ENCODE data around the gene MSI2. TPM values are rescaled to one million over a fixed set of nuclear protein-coding genes. Genes with fewer than 3 reads are reported as not detected.
A peak's percentile ranks its signal among the peaks of the same experiment; 100 is the strongest.

The MSI2 gene
- total RNA-seq, 2 experiments from 2014 or later, result 131 to 164 TPM

DNA sequence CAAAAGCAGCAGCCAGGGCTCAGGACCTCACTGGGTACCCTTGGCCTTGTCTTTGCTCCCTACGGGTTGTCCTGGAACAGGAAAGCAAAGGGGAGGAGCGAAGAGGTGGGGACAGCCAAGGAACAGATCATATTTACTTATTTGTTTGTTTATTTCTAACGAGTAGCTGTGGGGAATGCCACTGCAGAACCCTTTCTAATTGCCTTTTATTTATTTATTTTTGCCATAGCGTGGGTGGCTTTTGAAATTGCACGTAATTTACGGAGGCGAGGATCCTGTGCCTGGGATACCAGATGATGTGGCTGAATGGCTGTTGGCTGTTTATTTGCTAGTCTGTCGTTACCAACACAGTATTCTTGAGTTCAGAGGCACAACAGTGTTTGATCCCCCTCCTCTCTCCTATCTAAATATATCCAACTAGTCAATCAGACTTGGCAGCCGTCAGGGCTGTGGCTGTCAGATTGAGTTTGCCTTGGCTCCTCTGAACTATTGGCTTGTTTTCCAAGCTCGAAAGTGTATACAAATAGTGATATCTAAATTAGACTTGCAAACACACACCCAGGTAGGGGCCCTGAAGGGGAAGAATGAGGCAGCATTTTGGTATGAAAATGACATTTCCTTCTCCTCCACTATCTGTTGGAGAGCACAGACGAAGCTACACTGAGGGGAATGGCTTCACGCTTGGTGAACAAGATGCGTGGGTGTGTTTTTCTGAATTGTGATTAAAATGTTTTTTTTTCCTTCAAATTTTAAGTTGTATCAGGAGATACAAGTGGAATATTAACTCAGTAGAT is 110.4 kb downstream of the MSI2 start:
- H3K4me2 ChIP-seq (ENCODE audit: low read length), result peak overlapping the region; percentile 63
- H2AFZ ChIP-seq (ENCODE audit: low read length), result no peak overlapping the region; the same call in 1 of the 2 replicates
- ChIA-PET POLR2A (interaction anchor here (1.1 to 6.1 kb wide), 3 partner anchors 11 to 109 kb away, joined by 4 to 43 read pairs (median 5); no protein-coding TSS in a partner anchor), CTCF (ENCODE audit: unreplicated experiment) (interaction anchor here (1.1 kb wide), 1 partner anchor 11 kb away, joined by 3 read pairs; no protein-coding TSS in a partner anchor)
- H3K4me3 ChIP-seq (ENCODE audit: low read depth, low read length, poor library complexity, severe bottlenecking), result peak overlapping the region; percentile 24
- peak overlapping the region; percentile 24 for H3K27ac ChIP-seq (ENCODE audit: low read depth, low read length, poor library complexity, severe bottlenecking)
- no TSS peak for BruUV-seq (replicated peaks)
- H3K4me1 ChIP-seq (ENCODE audit: insufficient read depth, low read length, poor library complexity, severe bottlenecking), result peaks cover 82% of the 10 kb centered on the region
- DNase-seq (ENCODE audit: low spot score), result peak; percentile 38
- peaks cover 10% of the 10 kb centered on the region for H3K36me3 ChIP-seq (ENCODE audit: insufficient read depth, low read length)
- intact Hi-C loops (cut with micrococcal nuclease; ENCODE audit: unreplicated experiment), result no loop called here
- H4K20me1 ChIP-seq (ENCODE audit: insufficient read depth, low read length), result no peaks in the 10 kb centered on the region
- H3K79me2 ChIP-seq (ENCODE audit: insufficient read depth, low read depth, low read length), result peaks cover 25% of the 10 kb centered on the region; the same call in 1 of the 2 replicates
- TF ChIP-seq, protein P1, sequence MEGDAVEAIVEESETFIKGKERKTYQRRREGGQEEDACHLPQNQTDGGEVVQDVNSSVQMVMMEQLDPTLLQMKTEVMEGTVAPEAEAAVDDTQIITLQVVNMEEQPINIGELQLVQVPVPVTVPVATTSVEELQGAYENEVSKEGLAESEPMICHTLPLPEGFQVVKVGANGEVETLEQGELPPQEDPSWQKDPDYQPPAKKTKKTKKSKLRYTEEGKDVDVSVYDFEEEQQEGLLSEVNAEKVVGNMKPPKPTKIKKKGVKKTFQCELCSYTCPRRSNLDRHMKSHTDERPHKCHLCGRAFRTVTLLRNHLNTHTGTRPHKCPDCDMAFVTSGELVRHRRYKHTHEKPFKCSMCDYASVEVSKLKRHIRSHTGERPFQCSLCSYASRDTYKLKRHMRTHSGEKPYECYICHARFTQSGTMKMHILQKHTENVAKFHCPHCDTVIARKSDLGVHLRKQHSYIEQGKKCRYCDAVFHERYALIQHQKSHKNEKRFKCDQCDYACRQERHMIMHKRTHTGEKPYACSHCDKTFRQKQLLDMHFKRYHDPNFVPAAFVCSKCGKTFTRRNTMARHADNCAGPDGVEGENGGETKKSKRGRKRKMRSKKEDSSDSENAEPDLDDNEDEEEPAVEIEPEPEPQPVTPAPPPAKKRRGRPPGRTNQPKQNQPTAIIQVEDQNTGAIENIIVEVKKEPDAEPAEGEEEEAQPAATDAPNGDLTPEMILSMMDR (conservative IDR thresholded peaks at IDR 0.05; ENCODE audit: low read length), result no peak
- no peak for TF ChIP-seq EZH2phosphoT487 (IDR thresholded peaks at IDR 0.05; ENCODE audit: borderline replicate concordance, low read depth, low read length)
- no peaks in the 10 kb centered on the region for H3K9me2 ChIP-seq (ENCODE audit: insufficient read depth, low read length)
- H3K9me3 ChIP-seq (ENCODE audit: low read length), result no peaks in the 10 kb centered on the region

DNA sequence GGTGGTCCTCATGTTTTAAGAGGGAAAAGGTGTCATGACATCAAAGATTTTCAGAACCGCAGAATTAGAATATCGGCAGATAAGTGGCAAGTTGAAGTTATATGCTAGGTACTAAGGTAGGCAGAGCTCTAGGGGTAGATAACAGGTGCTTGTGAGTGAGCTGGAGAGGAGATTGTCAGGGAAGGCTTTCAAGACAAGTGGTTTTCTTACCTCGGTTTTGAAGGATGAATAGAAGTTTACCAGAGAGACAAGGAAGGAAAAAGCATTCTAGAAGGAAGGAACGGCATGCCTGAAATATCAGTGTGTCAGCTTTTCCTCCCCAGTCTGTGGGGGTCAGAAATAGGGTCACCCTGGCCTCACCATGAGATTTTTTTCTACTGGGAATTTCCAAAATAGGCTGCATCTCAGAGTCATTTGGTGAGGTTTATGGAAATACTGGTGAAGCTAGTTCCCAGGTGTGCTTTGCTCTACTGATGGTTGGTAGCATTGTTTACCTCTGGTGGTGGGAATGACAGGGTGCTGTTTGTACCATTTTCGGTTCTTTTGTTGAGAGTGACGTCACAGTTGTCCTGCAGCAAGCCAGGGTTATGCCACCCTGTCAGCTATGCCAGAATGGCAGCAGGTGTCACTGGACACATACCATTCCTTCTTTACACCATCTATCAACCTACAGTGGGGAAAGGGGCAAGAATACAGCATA is 112.5 kb downstream of the MSI2 start:
- Histone ChIP-seq H3K27ac (ENCODE audit: low read depth, low read length, poor library complexity, severe bottlenecking) (no peak overlapping the region), H3K36me3 (ENCODE audit: insufficient read depth, low read length) (peaks cover 14% of the 10 kb centered on the region), H3K9me3 (ENCODE audit: low read length) (peaks cover 9% of the 10 kb centered on the region), H4K20me1 (ENCODE audit: insufficient read depth, low read length) (no peaks in the 10 kb centered on the region), H2AFZ (ENCODE audit: low read length) (no peak overlapping the region), H3K9me2 (ENCODE audit: insufficient read depth, low read length) (no peaks in the 10 kb centered on the region), H3K4me3 (ENCODE audit: low read depth, low read length, poor library complexity, severe bottlenecking) (no peak overlapping the region), H3K79me2 (ENCODE audit: insufficient read depth, low read depth, low read length) (peaks cover 13% of the 10 kb centered on the region; the same call in 1 of the 2 replicates), H3K4me2 (ENCODE audit: low read length) (peak overlapping the region; percentile 36), H3K4me1 (ENCODE audit: insufficient read depth, low read length, poor library complexity, severe bottlenecking) (peaks cover 62% of the 10 kb centered on the region)
- BruUV-seq (replicated peaks), result no TSS peak
- TF ChIP-seq, protein P1 (conservative IDR thresholded peaks at IDR 0.05; ENCODE audit: low read length), result 0 out of 2 replicates have a peak, but pooled peaks have one; percentile 21
- no peak for TF ChIP-seq EZH2phosphoT487 (IDR thresholded peaks at IDR 0.05; ENCODE audit: borderline replicate concordance, low read depth, low read length)
- CTCF ChIA-PET (ENCODE audit: unreplicated experiment), result interaction anchor here (0.7 kb wide), 1 partner anchor 92 kb away, joined by 3 read pairs; no protein-coding TSS in a partner anchor
- no peak for DNase-seq (ENCODE audit: low spot score)
- intact Hi-C loops (cut with micrococcal nuclease; ENCODE audit: unreplicated experiment), result no loop called here
- POLR2A ChIA-PET, result interaction anchor here (0.7 to 6.1 kb wide), 3 partner anchors 9 to 374 kb away, joined by 3 to 43 read pairs (median 4); no protein-coding TSS in a partner anchor
